Endothelial cell of umbilical vein (primary cell): ENCODE results near the gene TNFRSF14.

Experiments used
- CTCF ChIP-seq, 2 donors: IDR thresholded peaks; 1 replicate in 1 of 2; 2 replicates in 1 of 2; pipeline ENCODE4 v1.5.1; 2011; ENCODE audit warnings: low read length in 2 of 2, mild to moderate bottlenecking in 2 of 2, moderate library complexity in 2 of 2, control low read depth in 1 of 2, inconsistent platforms in 1 of 2, low read depth in 1 of 2; ENCODE audit not compliant: insufficient read depth in 1 of 2; ENCODE audit errors: extremely low read depth in 1 of 2
- EZH2 ChIP-seq: IDR thresholded peaks from 2 replicates; pipeline ENCODE4 v1.6.1; 2012; ENCODE audit warnings: borderline replicate concordance, low read depth, mild to moderate bottlenecking, moderate library complexity, low read length, inconsistent platforms; ENCODE audit not compliant: severe bottlenecking
- FOS ChIP-seq: IDR thresholded peaks from 2 replicates; pipeline ENCODE4 v1.6.1; 2011; ENCODE audit warnings: mild to moderate bottlenecking, low read length, moderate library complexity, borderline replicate concordance; ENCODE audit not compliant: insufficient read depth
- GATA2 ChIP-seq: IDR thresholded peaks from 2 replicates; pipeline ENCODE4 v1.7.0; 2011; ENCODE audit warnings: low read depth, mild to moderate bottlenecking, moderate library complexity, mixed read lengths, low read length; ENCODE audit not compliant: insufficient read length, insufficient read depth
- MAX ChIP-seq: IDR thresholded peaks from 2 replicates; pipeline ENCODE4 v1.6.1; 2011; ENCODE audit not compliant: insufficient read depth, insufficient read length
- MYC ChIP-seq: IDR thresholded peaks from one replicate; pipeline ENCODE4 v1.6.1; 2011; ENCODE audit warnings: mild to moderate bottlenecking, low read depth, low read length
- POLR2A ChIP-seq: IDR thresholded peaks from 2 replicates; pipeline ENCODE4 v1.6.1; 2012; ENCODE audit warnings: low read depth, mild to moderate bottlenecking, control low read depth, low read length

GRCh38 chr1:2506901-2507565, 49.1 kb upstream of the TNFRSF14 start:
- TF ChIP-seq CTCF (IDR thresholded peaks at IDR 0.05; ENCODE audit: extremely low read depth in 1 of 2, insufficient read depth in 1 of 2, low read depth in 1 of 2, low read length in 2 of 2) (no peak), EZH2 (no peak), MYC (no peak), POLR2A (no peak), FOS (no peak), MAX (no peak), GATA2 (no peak)
